Heart left ventricle (tissue), 16 donors: Measurements from ENCODE around the gene VTCN1. TPM values are rescaled to one million over a fixed set of nuclear protein-coding genes. Genes with fewer than 3 reads are reported as not detected.
"Not testable (repeated sequence)": the region's sequence is repeated elsewhere in the genome, so short reads cannot be mapped to it uniquely, and the experiment has no call there.

Experiments
- ATAC-seq, 4 donors: fragments of 200-7000 bp; cut with Tn5 transposase; one replicate each; pipeline ENCODE4 v1.9.1; 2020 to 2022; ENCODE audit warnings: moderate library complexity in 4 of 4, mild to moderate bottlenecking in 3 of 4, moderate number of reproducible peaks in 1 of 4
- DNase-seq, 5 donors: peaks; one replicate each; pipeline ENCODE4 v3.0.0-alpha.2; 2020
- H3K27ac ChIP-seq, 12 donors: fragments of 200-600 bp; sonication (generic) in 4 of 12; one replicate each; pipeline versions ENCODE4 v1.5.0 to v1.8.0; 2016 to 2022; ENCODE audit warnings: mild to moderate bottlenecking in 2 of 12
- H3K27me3 ChIP-seq, 9 donors: fragments of 200-600 bp; sonication (generic) in 2 of 9; one replicate each; pipeline versions ENCODE4 v1.5.1 to v1.8.0; 2016 to 2022; ENCODE audit warnings: mild to moderate bottlenecking in 3 of 9
- H3K36me3 ChIP-seq, 9 donors: fragments of 200-600 bp; sonication (generic) in 2 of 9; one replicate each; pipeline versions ENCODE4 v1.5.0 to v1.8.0; 2018 to 2022; ENCODE audit warnings: mild to moderate bottlenecking in 2 of 9
- H3K4me1 ChIP-seq, 12 donors: fragments of 200-600 bp; sonication (generic) in 4 of 12; one replicate each; pipeline versions ENCODE4 v1.5.0 to v1.8.0; 2016 to 2022; ENCODE audit warnings: mild to moderate bottlenecking in 3 of 12
- H3K4me3 ChIP-seq, 12 donors: fragments of 200-600 bp; sonication (generic) in 4 of 12; one replicate each; pipeline versions ENCODE4 v1.5.0 to v1.8.0; 2017 to 2022; ENCODE audit warnings: mild to moderate bottlenecking in 9 of 12, moderate library complexity in 4 of 12
- H3K9me3 ChIP-seq, 12 donors: fragments of 200-600 bp; sonication (generic) in 4 of 12; one replicate each; pipeline versions ENCODE4 v1.5.0 to v1.8.0; 2016 to 2022; ENCODE audit warnings: mild to moderate bottlenecking in 1 of 12
- CTCF ChIP-seq, 12 donors: fragments of 200-600 bp; sonication (generic) in 4 of 12; IDR thresholded peaks; one replicate each; pipeline versions ENCODE4 v1.5.0 to v1.8.0; 2018 to 2022; ENCODE audit warnings: antibody characterized with exemption in 12 of 12, mild to moderate bottlenecking in 5 of 12
- POLR2A ChIP-seq, 2 donors: fragments of 450-650 bp; IDR thresholded peaks; one replicate each; pipeline ENCODE4 v1.6.1; 2017; ENCODE audit warnings: antibody characterized with exemption in 2 of 2, mild to moderate bottlenecking in 2 of 2, moderate library complexity in 2 of 2
- WGBS, 4 donors: extraction: QIAGEN DNeasy Blood & Tissue Kit in 2 of 4; methylation state at CpG; one replicate each; pipeline versions ENCODE4 v1.1.5 to v1.1.7; 2013 to 2018; 5-methylcytosine and 5-hydroxymethylcytosine counted together
- intact Hi-C, 10 donors: fragments of 100-400 bp; cut with DNase I; formaldehyde crosslinking; loops; one replicate each; pipeline versions ENCODE4 v1.11.1 to v1.14.2; 2022
- polyA plus RNA-seq, 2 donors: library from polyadenylated mRNA; stranded (reverse); fragments of 200-250 nt; gene quantifications; one replicate each; pipeline ENCODE4 v1.2.3, GENCODE V29; 2013
- total RNA-seq, 9 donors: library from RNA; depleted of rRNA in 2 of 9; stranded (reverse); fragments of >200 nt in 2 of 9; fragmentation: NEBNext Ultra II Directional in 3 of 9; extraction: Animal tissue kit (Norgen Biotek cat#: 25700) in 3 of 9; gene quantifications; one replicate each; pipeline versions ENCODE4 v1.1.0 to v1.2.4, GENCODE V29; 2016 to 2023
- donor health status: ischemic (EF 13 %, LVEDD 7.1; RV severe dilation, severe dysfunction).
- donor health status: healthy with polysubstance abuse.
- donor health status: DM: no; HTN: yes; CAD: no.
- donor health status: DM: no; HTN: no; CAD: no.
- donor health status: ischemic (EF 25% LVEDD 6.9; RV normal size, moderate dysfunction).
- donor health status: ischemic (EF 25% LVEDD 5.7; RV mildly dilated, moderate dysfunction).
- donor health status: healthy.
- donor health status: DM: yes; HTN: yes; CAD: no.
- donor health status: ischemic (EF 35%, LVEDD 5.7; RV mildly dilated, moderate dysfunction).
- donor health status: nonischemic (EF 11% LVEDD 7.7; RV severe dilation, severe dysfunction).
- donor health status: DM: yes; HTN: yes; CAD: no.
- donor health status: PGD.
- donor health status: ischemic (EF 29% LVEDD 5.4; RV normal size, mild dysfunction).
- donor health status: nonischemic (EF 23%, LVEDD 6.1; RV moderate dilation, normal function).

The VTCN1 gene
- total and polyA plus RNA-seq, 11 donors = 0.09 to 0.16 TPM; not detected in 9

DNA sequence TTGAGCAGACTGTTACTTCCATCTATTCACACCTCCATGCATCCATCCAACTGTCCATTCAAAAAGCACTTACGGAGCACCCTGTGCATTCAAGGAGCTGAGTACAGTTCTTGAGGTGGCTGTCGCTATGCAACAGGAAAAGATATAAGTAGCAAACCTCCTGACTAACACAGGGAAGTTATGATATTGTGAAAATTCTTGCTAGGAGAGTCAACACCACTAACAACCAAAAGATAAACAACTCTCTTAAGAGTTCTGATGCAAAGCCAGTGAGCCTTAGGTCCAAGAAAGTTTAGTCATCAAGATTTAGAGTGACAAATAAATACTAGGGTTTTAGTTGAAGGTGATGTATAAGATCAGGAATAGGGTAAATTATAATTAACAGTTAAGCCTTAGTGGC is 44.7 kb downstream of the VTCN1 start:
- H3K27ac ChIP-seq = no peak overlapping the region
- no peak overlapping the region for H3K4me3 ChIP-seq
- no peak for ATAC-seq
- intact Hi-C loops = no loop called here
- 72 to 91% (median 79%) methylated on average over 2 of the region's 2 CpGs for WGBS, 4 donors
- H3K27me3 ChIP-seq = no peaks in the 10 kb centered on the region
- DNase-seq = no peak
- TF ChIP-seq POLR2A (IDR thresholded peaks at IDR 0.05) (no peak), CTCF (IDR thresholded peaks at IDR 0.05) (no peak)
- no peaks in the 10 kb centered on the region for H3K9me3 ChIP-seq
- H3K4me1 ChIP-seq = peaks cover 0 to 13% (median 0%) of the 10 kb centered on the region in 12 donors
- H3K36me3 ChIP-seq = no peaks in the 10 kb centered on the region

DNA sequence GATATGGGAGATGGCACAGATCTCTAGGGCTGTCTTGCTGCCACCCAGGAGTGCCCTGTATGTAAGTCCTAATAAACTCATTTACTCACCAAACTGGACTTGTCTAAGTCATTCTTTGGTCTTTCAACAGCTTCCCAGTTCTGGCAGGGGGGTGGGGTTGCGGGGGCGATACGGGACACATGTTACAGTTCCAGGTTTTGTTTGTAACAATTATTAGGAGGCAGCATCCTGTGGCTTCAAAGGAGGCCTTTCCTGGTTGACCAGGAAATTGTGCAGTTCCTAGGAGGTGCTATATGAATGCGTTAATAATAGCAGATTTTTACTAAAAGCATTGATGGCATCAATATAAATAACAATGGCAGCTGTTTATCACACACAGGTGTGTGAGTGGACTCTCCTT is 46.5 kb downstream of the VTCN1 start:
- H3K36me3 ChIP-seq = no peaks in the 10 kb centered on the region
- intact Hi-C loops = no loop called here
- no peaks in the 10 kb centered on the region for H3K9me3 ChIP-seq
- DNase-seq (peak in 2 of 5 donors; percentile 21 to 59), ATAC-seq (peak in 2 of 4 donors; percentile 29 to 95)
- H3K27ac ChIP-seq = peak overlapping the region in 4 of 12 donors; percentile 12 to 52 (median 44)
- H3K4me3 ChIP-seq = no peak overlapping the region
- no peaks in the 10 kb centered on the region for H3K27me3 ChIP-seq
- peaks cover 0 to 13% (median 0%) of the 10 kb centered on the region in 12 donors for H3K4me1 ChIP-seq
- WGBS, 4 donors = 58 to 76% (median 70%) methylated on average over 4 of the region's 4 CpGs
- TF ChIP-seq CTCF (IDR thresholded peaks at IDR 0.05) = no peak
- no peak for TF ChIP-seq POLR2A (IDR thresholded peaks at IDR 0.05)

DNA sequence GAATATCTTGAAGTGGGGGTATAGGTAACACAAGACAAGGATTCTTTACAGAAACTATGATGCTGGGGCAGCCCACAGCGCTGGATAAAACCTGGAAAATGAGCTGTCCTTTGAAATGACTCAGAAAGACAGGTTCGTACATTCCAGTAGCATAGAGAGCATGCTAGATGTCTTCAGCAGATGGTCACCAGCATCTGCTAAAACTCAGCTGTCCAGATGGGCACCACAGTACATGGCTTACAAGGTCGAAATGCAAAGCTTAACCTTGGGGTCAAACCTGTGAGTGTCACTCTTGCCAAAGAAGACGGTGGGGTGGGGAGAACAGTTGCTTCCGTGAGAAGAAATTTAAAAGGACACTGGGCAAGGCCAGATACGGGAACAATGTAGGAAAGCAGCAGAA is 47.9 kb downstream of the VTCN1 start:
- no peaks in the 10 kb centered on the region for H3K9me3 ChIP-seq
- DNase-seq (no peak), ATAC-seq (no peak)
- no peak overlapping the region for H3K4me3 ChIP-seq
- no peak overlapping the region for H3K27ac ChIP-seq
- H3K4me1 ChIP-seq = peaks cover 0 to 13% (median 0%) of the 10 kb centered on the region in 12 donors
- H3K36me3 ChIP-seq = no peaks in the 10 kb centered on the region
- TF ChIP-seq POLR2A (IDR thresholded peaks at IDR 0.05) (no peak), CTCF (IDR thresholded peaks at IDR 0.05) (no peak)
- WGBS, 4 donors = 88 to 92% (median 90%) methylated on average over 6 of the region's 6 CpGs
- intact Hi-C loops = no loop called here
- no peaks in the 10 kb centered on the region for H3K27me3 ChIP-seq

DNA sequence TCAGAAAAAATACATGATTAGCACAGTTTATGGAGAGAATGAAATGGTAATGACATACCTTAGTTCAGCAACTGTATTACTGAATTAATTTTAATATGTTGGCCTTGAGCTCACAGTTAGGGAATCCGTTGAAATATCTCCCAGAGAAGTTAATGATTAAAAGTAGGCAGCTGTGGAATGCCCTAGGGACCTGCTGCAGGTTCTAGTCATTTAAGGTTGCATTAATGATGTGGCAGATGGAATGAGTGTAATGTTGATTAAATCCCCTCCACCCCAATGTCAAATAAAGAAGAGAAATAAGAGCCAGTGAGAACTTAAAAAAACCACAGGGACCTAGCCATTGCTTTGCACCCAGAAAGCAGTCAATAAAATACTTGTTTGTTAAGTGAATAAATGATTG is 48.8 kb downstream of the VTCN1 start:
- intact Hi-C loops = no loop called here
- 69 to 90% (median 79%) methylated on average over 1 of the region's 1 CpG for WGBS, 4 donors
- no peak for DNase-seq
- TF ChIP-seq POLR2A (IDR thresholded peaks at IDR 0.05) (no peak), CTCF (IDR thresholded peaks at IDR 0.05) (no peak)
- no peaks in the 10 kb centered on the region for H3K27me3 ChIP-seq
- no peaks in the 10 kb centered on the region for H3K9me3 ChIP-seq
- no peak for ATAC-seq
- no peaks in the 10 kb centered on the region for H3K36me3 ChIP-seq
- H3K4me1 ChIP-seq = peaks cover 0 to 10% (median 0%) of the 10 kb centered on the region in 12 donors
- no peak overlapping the region for H3K4me3 ChIP-seq
- no peak overlapping the region for H3K27ac ChIP-seq

- intact Hi-C loops = not testable (repeated sequence)
Observed at GRCh38 chr1:117151305-117151704, 59.4 kb downstream of the VTCN1 start.

More at GRCh38 chr1:117151305-117151704, 59.4 kb downstream of the VTCN1 start:
- H3K27me3 ChIP-seq, H3K27ac ChIP-seq, ATAC-seq, DNase-seq, H3K9me3 ChIP-seq, H3K36me3 ChIP-seq, H3K4me3 ChIP-seq: not testable (repeated sequence)
- 88 to 93% (median 92%) methylated on average over 5 of the region's 5 CpGs for WGBS, 4 donors
- peaks cover 0 to 16% (median 0%) of the 10 kb centered on the region in 12 donors for H3K4me1 ChIP-seq
